Stimulated activated CD4-positive, alpha-beta T cell treated with anti-CD3 and anti-CD28 coated beads, Interleukin-2, amount 100 ng/mL, for 4 hours (primary cell): ENCODE results near the gene MYH7B.

Experiments
- DNase-seq: peaks from one replicate; pipeline ENCODE4 v3.0.0-alpha.2; 2020; ENCODE audit warnings: low read depth

The MYH7B gene

GRCh38 chr20:34945315-34946077, 10.2 kb upstream of the MYH7B start:
- no peak for DNase-seq

DNA sequence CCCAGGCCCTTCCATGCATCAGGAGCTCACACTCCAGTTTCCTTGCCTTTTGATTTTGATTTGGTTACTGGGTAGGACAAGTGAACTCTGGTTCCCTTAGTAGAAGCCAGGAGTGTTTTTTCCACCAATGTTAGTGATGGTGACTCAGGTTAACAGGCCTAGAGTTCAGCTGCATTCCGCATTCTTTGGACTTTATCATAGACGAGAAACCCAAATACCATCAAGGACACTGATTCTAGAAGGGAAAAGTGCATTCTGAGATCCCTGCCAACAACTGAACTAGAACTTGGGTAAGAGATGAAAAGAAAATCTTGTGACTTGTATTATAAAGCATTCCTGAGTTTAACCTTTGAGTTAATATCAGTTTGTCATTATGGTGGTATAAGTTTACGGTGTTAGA, 9.0 kb upstream of the MYH7B start:
- no peak for DNase-seq

GRCh38 chr20:34947336-34947735, 8.3 kb upstream of the MYH7B start:
- DNase-seq: no peak

DNA sequence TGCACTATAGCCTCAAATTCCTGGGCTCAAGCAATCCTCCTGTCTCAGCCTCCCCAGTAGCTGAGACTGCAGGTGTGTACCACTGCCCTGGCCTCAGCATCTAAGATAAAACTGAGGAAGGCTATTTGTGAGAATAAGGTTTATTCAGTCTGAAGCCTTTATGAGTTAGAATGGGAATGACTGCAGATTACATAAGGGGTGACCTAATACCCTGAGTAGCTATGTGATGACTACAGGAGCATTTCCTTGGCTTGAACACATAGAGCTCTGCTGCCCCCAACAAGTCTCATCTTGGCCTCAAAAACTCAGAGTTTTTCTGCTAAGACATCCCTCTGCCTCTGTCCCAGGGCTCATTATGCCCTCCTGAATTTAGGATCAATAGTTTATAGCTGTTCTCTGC, 7.6 kb upstream of the MYH7B start:
- DNase-seq: no peak

- DNase-seq: no peak
These were observed 6.5 kb upstream of the MYH7B start for GRCh38 chr20:34949120-34949519.

- DNase-seq: no peak
These were observed 4.4 kb upstream of the MYH7B start for GRCh38 chr20:34951252-34951651.

DNA sequence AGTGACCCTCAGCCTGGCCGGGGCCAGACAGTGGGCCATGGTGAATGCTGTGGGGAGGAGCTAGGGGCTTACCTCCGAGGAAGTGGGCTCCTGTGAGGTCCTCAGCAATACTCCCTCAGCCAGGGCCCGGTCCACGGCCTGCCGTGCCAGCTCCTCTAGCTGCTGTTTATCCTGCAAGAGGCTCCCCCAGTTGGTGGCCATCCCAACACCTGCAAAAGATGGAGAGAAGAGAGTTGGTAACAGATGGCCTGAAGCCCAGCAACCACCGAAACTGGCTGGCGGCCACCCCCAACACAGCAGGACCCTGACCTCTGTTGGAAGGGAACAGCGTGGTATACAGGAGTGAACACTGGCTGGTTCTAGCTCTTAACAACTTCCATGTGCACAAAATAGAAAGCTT, 4.0 kb upstream of the MYH7B start:
- DNase-seq: no peak

DNA sequence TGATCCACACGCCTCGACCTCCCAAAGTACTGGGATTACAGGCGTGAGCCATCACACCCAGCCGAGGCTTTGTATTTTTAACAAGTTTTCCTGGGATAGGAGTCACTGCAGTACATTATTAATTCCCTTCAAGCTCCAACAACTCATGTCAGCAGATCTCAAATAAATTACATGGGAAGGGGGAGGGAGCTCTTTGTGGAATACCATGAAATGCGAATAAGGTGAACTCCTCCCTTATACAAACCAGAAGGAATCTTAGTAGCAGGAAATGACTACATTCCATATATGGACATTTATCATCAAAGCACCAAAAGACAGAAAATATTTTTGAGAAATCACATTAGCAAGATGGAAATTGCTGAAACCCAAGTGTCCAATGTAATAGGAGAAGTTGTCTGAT, 3.0 kb upstream of the MYH7B start:
- no peak for DNase-seq

DNA sequence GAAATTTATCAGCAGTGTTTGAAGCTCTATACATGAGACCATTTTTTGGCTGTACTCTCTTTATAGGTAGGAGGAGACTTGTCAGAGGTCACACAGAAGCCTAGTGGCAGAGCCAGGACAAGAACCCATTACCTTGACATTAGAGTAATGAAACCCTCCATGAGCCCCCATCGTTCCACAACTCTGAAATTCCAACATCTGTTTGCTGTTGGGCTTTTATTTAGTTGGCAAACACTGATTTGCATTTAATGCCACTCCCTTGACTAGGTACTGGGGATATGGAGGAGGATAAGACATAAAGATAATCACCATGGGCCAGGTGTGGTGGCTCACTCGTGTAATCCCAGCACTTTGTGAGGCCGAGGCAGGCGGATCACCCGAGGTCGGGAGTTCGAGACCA, 1.7 kb upstream of the MYH7B start:
- DNase-seq: no peak

GRCh38 chr20:34954904-34955230, 801 bp upstream of the MYH7B start:
- DNase-seq: no peak

DNA sequence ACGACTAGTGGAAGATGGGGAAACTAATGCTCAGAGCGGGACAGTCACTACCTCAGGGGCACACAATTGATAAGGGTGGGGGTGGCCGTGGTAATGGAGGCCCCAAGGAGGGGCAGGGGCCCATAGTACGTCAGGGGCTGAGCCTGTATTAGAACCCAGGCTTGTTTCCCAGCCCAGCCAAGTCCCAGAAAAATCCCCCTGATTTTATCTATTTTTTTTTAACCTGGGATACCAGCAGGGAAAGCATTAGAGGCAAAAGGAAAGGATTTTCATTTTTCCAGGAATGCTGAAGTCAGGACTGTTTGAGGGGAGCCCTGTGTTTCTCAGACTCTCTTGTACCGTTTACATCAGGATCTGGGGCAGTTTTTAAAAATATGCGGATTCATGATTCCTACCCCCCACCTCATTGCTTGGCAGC, 382 bp downstream of the MYH7B start:
- DNase-seq: no peak

DNA sequence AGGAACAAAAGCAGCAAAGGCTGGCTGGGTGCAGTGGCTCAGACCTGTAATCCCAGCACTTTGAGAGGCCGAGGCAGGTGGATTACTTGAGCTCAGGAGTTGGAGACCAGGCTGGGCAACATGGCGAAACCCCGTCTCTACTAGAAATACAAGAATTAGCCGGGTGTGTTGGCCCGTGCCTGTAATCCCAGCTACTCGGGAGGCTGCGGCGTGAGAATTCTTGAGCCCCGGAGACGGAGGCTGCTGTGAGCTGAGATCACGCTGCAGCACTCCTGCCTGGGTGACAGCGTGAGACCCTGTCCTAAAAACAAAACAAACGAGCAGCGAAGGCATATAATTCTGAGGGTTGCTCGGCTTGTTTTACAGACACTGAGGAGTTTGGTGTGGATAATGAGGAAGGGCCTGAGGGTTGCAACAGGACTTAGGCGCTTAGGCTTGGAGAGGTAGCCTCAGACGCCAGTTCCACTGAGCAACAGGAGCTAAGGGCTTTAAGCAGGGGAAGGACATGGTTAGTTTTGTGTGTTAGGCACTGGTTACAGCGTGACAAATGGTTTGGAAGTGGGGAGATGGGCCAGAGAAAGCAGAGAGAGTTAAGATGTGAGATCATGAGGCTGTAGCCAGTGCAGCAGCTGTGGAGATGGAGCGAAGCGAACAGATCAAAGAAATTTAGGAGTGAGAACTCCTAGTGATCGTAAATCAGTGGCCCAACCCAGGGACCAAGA, 1.2 kb downstream of the MYH7B start:
- no peak for DNase-seq

DNA sequence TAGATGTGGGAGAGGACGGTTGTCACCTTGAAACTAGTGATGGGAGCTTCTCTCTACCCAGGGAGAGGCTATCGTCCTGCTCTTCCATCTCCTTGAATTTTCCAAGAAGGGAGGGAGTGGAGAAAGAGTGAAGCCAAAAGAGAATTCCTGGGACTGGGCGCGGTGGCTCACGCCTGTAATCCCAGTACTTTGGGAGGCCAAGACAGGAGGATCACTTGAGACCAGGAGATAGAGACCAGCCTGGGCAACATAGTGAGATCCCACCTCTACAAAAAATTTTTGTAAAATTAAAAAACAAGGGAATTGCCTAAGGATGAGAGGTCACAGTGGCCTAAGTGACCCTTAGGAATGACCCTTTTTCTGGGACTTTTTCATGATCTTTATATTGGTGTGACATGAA, 8.8 kb downstream of the MYH7B start:
- DNase-seq: no peak

DNA sequence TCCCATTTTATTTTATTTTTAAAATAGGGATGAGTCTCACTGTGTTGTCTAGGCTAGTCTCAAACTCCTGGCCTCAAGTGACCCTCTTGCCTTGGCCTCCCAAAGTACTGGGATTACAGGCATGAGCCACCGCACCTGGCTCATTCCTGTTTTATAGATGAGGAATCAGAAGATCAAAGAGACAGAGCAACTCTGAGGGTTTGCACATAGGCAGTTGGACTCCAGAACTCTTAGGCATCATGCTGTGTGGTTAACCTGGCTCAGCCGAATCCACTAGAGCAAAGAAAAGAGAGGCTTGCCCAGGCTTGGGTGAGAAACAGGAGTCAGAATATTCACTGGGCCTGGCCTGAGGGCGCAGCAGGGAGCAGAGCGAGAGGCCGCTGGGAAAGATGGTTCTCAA, 9.4 kb downstream of the MYH7B start:
- no peak for DNase-seq

DNA sequence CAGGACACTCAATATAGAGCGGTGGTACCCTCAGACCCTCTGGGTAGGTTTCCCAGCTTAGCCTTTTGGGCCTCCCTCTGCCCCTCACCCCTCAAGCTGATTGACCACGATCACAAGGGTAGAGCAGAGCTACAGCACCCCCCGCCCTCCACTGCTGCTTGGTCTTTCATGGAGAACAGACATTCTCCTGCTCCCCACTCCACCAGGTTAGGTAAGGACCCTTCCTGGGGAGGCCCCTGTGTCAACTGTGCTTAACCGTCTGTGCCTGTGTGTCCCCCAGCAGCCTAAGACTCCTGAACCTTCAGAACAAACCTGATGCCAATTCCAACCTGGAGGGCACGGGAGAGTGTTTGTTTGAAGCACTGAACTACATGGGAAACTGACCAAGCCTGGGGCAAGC, 11.8 kb downstream of the MYH7B start:
- DNase-seq: no peak

- no peak for DNase-seq
These were observed 12.5 kb downstream of the MYH7B start for GRCh38 chr20:34968042-34968775.

GRCh38 chr20:34970193-34970840, 14.6 kb downstream of the MYH7B start:
- no peak for DNase-seq

GRCh38 chr20:34970846-34971560, 15.3 kb downstream of the MYH7B start:
- DNase-seq: no peak

DNA sequence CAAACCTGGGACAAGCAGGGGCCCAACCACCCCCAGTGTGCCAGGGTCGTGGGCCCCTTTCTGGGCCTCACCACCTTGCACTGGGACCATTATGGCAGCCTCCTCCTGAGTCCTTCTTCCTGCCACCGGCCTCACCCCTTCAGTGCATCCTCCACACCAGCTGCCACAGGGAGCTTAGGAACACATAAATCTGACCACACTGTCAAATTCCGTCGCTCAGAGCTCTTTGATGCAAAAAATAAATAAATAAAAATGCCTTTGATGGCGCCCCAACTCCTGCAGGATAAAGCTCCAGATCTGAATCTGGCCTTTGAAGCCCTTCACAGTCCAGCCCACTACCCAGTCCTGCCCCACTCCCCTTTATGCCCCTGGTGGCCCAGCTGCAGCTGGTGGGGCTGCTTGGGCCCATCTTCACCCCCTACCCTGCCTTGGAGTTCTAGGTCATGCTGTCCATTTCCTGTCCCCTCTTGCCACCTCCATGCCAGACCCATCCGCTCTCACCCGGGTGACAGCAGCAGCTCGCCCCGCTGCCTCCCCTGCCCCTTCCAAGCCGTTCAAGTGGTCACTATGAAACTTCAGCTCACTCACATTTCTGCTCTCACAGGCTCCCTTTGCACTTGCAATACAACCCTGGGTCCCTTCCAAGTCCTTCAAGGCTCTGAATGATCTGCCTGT, 16.0 kb downstream of the MYH7B start:
- DNase-seq: no peak

DNA sequence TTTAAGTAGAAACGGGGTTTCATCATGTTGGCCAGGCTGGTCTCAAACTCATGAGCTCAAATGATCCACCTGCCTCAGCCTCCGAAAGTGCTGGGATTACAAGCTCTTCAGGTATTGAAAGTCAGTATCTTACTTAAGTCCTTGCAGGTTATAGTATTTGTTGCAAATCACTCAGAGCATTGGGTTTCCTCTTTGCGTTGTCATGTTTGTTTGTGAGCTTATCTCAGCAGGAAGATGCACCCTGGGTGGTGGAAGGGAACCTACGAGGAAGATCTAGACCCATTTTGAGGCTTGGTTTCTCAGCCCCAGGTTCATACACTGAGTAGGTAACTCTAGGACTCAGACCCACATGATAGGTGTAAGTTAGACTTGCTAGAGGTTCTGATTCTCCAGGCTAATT, 18.6 kb downstream of the MYH7B start:
- no peak for DNase-seq

GRCh38 chr20:34976286-34976685, 20.6 kb downstream of the MYH7B start:
- DNase-seq: no peak
